ENCODE data around the gene SORBS1. TPM values are rescaled to one million over a fixed set of nuclear protein-coding genes. Genes with fewer than 3 reads are reported as not detected.

SORBS1 gene
- total RNA-seq, 1 experiment from 2014 or later = 4.1 TPM

- BruUV-seq (replicated peaks) = no TSS peak
- Histone ChIP-seq H3K4me1 (ENCODE audit: insufficient read depth, low read length) (peaks cover 2% of the 10 kb centered on the region; the same call in 1 of the 2 replicates), H3K79me2 (ENCODE audit: low read length) (no peaks in the 10 kb centered on the region), H3F3A (ENCODE audit: low read length, unreplicated experiment) (no peaks in the 10 kb centered on the region), H3K4me2 (ENCODE audit: low read length) (no peak overlapping the region), H2AFZ (ENCODE audit: low read length) (no peak overlapping the region), H3K27me3 (ENCODE audit: low read length) (no peaks in the 10 kb centered on the region), H3K9ac (ENCODE audit: low read length) (no peak overlapping the region), H3K4me3 (ENCODE audit: low read length) (no peak overlapping the region), H3K36me3 (ENCODE audit: low read depth, low read length) (no peaks in the 10 kb centered on the region), H4K20me1 (ENCODE audit: low read length) (no peaks in the 10 kb centered on the region), H3K27ac (ENCODE audit: low read length) (no peak overlapping the region), H3K9me3 (ENCODE audit: low read length) (no peaks in the 10 kb centered on the region), H3K9me2 (replicated peaks; ENCODE audit: low read length) (no peaks in the 10 kb centered on the region)
- ATAC-seq = no peak
- intact Hi-C loops (cut with micrococcal nuclease) = no loop called here
- ChIA-PET POLR2A (ENCODE audit: unreplicated experiment) (no interaction called here), CTCF (no interaction called here)
- no peak for TF ChIP-seq EZH2phosphoT487 (IDR thresholded peaks at IDR 0.05; ENCODE audit: borderline replicate concordance, low read length)
- no peak for TF ChIP-seq EZH2 (IDR thresholded peaks at IDR 0.05; ENCODE audit: low read length, unreplicated experiment)
- TF ChIP-seq CTCF (conservative IDR thresholded peaks at IDR 0.05; ENCODE audit: low read depth, low read length) = no peak
- DNase-seq = no peak
Measured at GRCh38 chr10:95462740-95463667, 98.2 kb downstream of the SORBS1 start.

- CTCF ChIA-PET = no interaction called here
Measured at GRCh38 chr10:95461611-95462010, 99.6 kb downstream of the SORBS1 start.

More at GRCh38 chr10:95461611-95462010, 99.6 kb downstream of the SORBS1 start:
- no peak for DNase-seq
- no peaks in the 10 kb centered on the region for H4K20me1 ChIP-seq (ENCODE audit: low read length)
- no peaks in the 10 kb centered on the region for H3K36me3 ChIP-seq (ENCODE audit: low read depth, low read length)
- no peaks in the 10 kb centered on the region for H3K27me3 ChIP-seq (ENCODE audit: low read length)
- ATAC-seq = no peak
- H3K27ac ChIP-seq (ENCODE audit: low read length) = no peak overlapping the region
- no TSS peak for BruUV-seq (replicated peaks)
- no peaks in the 10 kb centered on the region for H3K79me2 ChIP-seq (ENCODE audit: low read length)
- no peak overlapping the region for H3K9ac ChIP-seq (ENCODE audit: low read length)
- no peak overlapping the region for H2AFZ ChIP-seq (ENCODE audit: low read length)
- H3F3A ChIP-seq (ENCODE audit: low read length, unreplicated experiment) = no peaks in the 10 kb centered on the region
- H3K4me1 ChIP-seq (ENCODE audit: insufficient read depth, low read length) = peaks cover 16% of the 10 kb centered on the region
- TF ChIP-seq EZH2 (IDR thresholded peaks at IDR 0.05; ENCODE audit: low read length, unreplicated experiment) (no peak), EZH2phosphoT487 (IDR thresholded peaks at IDR 0.05; ENCODE audit: borderline replicate concordance, low read length) (no peak), CTCF (conservative IDR thresholded peaks at IDR 0.05; ENCODE audit: low read depth, low read length) (no peak)
- no peak overlapping the region for H3K4me2 ChIP-seq (ENCODE audit: low read length)
- intact Hi-C loops (cut with micrococcal nuclease) = no loop called here
- no peaks in the 10 kb centered on the region for H3K9me2 ChIP-seq (replicated peaks; ENCODE audit: low read length)
- POLR2A ChIA-PET (ENCODE audit: unreplicated experiment) = no interaction called here
- H3K4me3 ChIP-seq (ENCODE audit: low read length) = no peak overlapping the region
- H3K9me3 ChIP-seq (ENCODE audit: low read length) = no peaks in the 10 kb centered on the region
